Stimulated activated CD8-positive, alpha-beta memory T cell treated with anti-CD3 and anti-CD28 coated beads, Interleukin-2, amount 100 ng/mL, for 48 hours (primary cell): ENCODE data around the gene INF2.
A peak's percentile ranks its signal among the peaks of the same experiment; 100 is the strongest.
"Not testable (repeated sequence)": the region's sequence is repeated elsewhere in the genome, so short reads cannot be mapped to it uniquely, and the experiment has no call there.

Experiments
- DNase-seq, 2 donors: peaks; one replicate each; pipeline ENCODE4 v3.0.0-alpha.2; 2020; ENCODE audit warnings: low read depth in 2 of 2

The INF2 gene

DNA sequence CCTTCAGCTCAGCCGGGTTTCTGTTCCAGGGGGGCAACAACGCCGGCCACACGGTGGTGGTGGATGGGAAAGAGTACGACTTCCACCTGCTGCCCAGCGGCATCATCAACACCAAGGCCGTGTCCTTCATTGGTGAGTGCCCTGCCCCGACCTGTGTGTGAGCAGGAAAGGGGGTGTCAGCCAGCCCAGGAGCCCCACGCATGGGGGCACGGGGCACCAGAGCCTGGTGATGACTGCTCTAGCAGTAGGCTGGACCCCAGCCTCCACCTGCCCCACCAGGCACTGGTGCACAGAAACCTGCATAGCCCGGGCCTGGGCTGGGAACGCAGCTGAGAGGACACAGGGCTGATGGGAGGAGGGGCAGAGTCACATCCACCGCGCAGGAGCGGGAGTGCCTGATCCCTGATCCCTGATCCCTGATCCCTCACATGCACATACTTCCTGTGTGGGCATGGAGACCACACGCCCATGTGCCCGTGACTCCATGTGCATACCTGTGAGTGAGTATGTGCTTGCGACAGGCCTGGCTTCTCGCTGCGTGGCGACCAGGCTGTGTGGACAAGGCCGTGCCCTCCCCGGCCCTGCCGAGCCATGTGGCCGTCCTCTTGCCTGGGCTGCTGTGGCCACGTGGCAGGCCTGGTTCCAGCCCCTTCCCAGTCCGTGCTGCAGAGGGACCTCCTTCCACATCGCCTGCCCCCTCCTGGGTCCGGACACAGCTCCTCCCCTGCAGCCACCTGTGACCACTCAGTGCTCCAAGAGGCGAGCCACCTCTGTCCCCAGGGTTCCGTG is 45.8 kb downstream of the INF2 start:
- no peak for DNase-seq

DNA sequence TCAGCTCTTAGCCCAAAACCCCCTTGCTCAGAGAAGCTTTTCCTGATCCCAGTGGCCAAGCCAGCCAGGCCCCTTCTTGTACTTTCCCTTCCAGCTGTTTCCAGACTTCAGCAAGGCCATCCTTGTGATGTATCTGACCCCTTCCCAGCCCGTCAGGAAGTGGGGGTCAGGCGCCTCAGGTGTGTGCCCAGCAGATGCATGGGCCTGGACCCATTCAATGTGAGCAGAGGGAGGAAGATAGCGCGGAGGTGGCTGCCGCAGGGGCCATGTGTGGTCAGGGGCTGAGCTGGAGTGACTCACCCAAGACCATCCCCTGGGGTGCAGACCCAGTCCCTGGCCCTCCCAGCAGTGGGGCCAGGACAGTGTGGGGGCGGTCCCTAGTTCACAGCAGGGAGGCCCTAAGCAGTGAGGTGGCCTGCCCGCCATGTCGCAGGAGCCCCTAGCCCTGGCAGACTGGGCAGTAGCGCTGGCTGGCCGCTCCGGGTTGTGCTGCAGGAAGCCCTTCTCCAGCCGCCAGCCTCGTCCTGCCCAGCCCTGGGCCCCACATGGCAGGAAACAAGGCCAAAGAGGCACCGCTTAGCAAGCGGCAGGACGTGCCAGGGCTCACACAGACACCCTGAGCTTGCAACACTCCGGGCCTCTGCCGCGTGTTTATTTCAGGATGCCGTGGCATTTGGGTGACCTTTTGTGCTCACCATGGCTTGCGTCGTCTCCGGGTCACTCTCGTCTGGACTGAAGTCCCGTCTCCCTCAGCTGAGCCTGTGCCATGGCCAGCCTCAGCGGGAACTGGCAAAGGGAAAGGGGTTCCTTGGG is 46.6 kb downstream of the INF2 start:
- DNase-seq = no peak

DNA sequence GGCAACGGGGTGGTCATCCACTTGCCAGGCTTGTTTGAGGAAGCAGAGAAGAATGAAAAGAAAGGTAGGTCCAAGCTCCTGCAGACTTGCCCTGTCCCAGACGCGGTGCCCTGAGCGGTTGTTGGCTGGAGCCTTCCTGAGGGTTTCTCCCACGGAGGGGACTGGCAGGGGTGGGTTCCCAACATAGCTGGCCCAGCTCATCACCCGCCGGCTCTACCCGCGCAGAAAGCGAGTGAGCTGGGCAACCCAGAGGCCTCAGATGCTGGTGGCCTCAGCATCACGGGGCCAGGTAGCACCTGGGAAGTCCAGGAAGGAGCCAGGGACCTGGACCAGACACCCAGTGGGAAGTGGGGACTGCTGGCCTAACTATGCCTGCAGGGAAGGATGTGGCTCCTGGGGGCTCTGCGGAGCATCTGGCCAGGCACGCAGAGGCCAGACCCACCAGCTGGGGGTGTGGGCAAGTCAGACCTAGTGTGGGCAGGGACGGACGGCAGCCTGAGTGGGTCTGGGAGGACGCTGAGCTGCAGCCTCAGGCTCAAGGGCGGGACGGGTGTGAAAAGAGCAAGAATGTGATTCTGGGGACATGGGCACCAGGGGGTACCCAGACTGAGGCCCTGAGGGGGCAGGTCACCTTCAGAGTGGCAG is 49.1 kb downstream of the INF2 start:
- DNase-seq = no peak

DNA sequence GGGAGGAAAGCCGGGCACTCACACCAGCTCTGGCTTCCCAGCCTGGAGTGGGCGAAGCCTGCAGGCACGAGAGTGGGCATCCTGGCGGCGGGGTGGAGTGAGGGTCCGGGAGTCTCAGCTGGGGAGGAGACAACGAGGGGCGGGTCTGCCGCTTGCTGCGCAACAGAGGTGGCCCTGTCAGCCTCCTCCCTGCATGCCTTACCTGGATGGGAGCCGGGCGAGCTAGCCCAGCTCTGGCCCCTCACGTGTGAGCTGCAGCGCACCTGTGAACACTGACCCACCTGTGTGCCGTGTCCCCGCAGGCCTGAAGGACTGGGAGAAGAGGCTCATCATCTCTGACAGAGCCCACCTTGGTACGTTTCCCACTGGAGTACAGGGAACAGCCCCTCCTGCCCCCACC is 49.6 kb downstream of the INF2 start:
- DNase-seq = no peak

DNA sequence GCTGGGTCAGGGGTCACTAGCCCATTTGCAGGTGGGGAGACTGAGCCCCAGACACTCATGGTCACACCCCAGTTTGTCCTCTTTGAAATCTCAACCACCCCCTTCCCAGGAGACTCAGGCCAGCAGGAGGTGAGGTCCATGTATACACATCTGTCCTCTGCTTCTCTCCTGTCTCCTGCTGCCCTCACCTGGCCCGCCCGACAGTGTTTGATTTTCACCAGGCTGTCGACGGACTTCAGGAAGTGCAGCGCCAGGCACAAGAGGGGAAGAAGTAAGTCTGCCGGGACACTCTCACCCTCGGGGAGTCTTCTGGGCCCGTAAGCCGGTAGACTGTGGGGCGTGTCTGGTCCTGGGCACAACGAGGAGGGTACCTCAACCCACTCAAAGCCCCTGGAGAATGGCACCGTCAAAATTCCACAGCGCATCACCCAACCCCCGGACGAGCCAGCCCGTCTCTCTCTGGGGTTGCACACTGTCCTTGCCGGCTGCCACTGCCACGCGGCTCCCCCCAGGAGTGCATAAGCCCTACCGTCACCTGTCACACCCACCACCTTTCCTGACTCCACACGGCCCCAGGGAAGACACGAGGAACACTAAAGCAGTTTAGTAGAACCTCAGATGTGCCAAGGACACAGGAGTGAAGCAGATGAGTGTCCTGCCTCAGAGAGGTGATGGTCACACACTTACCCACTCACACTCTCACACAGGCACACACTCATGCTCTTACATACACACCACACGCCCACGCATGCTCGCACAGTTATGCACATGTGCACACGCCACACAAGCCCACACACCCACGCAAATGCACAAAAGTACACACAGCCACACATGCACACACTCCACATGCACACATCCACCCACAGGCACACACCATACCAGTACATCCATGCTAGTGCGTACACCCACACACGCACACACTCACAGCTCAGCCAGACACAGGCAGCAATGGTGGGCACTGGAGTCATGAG is 50.4 kb downstream of the INF2 start:
- DNase-seq = no peak

GRCh38 chr14:104741108-104741802 is 51.8 kb downstream of the INF2 start:
- no peak for DNase-seq

GRCh38 chr14:104741803-104742251 is 52.4 kb downstream of the INF2 start:
- no peak for DNase-seq

DNA sequence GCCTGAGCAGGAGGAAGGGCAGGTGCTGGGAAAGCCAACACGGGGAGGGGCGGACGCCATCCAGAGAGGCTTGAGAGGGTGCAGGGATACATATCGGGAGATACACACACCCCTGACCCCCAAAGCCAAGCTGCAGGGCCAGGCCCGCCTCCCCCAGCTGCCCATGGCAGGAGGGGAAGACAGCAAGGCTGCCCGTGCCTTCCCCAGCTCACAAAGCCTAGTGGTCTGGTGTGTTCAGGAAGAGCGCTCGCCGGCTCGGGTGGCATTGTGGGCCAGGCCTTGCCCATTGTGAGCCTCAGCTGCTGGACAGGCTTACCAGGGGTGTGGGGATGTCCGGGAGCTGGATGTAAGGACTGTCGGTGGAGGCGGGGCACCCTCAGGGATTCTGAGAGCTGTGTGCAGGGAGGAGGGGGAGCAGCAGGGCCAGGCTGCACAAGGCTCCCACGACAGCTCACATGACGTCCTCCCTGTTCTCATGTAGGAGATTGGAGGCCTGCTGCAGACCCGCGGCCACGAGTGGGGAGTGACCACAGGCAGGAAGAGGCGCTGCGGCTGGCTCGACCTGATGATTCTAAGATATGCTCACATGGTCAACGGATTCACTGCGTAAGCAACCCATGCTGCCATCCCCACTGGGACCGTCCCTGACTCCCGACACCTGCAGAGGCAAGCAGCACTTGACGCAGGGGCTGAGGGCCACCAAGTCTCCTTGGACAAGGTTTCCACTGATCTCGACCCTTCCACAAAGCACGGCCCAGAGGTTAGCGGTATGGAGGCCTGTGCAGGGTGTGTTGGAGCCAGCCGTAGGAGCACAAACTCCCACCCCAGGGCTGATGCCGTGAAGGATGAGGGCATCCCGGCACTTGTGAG is 53.4 kb downstream of the INF2 start:
- no peak for DNase-seq

DNA sequence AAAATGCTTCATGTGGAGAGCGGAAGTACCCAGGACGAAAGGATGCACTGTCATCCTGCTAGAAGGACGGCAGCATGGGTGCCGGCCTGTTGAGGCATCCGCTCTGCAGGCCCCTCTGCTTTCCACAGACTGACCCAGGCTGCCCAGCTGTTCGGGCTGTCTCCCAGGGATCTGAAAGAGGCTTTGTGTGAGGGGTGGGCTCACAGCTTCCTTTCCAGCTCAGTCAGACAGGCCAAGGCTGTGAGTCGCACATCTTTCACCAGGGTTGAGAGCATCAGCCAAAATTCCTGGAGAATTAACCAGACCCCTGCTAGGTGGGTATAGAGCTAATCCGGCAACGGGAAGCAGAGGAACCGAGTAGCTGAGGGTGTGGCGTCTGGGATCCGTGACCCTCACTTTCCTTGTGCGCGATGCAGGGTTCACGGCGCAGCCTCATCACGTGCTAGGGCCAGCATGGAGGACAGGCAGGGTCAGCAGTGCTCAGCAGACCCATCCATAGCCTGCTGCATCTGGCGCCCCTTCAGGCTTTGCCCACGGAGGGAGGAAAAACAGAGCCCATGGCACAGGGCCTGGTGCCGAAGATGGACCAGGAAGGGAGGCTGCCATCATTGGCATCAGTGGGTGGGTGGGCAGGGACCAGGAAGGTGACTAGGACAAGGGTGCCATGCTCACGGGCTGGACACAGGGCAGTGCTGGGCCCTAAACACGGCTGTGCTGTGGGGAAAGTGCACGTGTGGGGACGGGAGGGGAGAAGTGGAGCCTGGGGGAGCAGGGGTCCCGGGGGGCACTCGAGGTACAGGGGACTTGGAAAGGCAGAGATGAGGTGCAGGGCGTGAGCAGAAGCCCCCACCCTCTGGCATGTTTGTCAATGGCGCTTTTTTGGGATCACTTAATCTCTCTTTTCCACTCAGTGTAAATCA is 54.3 kb downstream of the INF2 start:
- DNase-seq = no peak

DNA sequence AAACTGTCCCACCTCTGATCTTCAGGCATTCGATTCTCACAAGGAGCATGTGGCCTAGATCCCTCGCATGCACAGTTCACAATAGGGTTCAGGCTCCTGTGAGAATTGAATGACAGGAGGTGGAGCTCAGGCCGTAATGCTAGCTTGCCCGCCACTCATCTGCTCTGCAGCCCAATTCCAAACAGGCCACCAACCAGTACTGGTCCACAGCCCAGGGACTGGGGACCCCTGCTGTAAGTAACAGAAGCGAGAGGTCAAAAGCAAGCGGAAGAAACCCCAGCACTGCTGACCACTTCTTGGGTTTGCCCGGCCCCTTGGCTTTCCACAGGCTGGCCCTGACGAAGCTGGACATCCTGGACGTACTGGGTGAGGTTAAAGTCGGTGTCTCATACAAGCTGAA is 55.1 kb downstream of the INF2 start:
- DNase-seq = no peak

DNA sequence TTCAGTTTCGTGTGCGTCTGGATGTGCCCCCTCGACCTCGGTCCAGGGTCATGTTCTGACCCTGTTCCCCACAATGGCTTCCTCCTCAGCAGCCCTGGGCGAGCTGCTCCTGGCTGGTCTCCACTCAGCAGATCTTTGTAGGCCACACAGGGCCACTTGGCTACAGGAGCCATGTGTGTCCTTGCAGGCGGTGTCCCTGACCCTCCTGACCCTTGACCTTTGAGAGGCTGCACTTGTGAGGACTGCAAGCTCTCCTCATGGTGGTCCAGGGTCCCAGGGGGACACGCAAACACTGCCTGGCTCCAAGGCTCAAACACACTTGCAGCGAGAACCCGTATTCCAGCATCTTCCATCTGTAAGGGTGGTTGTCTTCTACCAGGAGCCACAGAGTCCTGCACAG is 56.0 kb downstream of the INF2 start:
- DNase-seq = no peak

- peak; percentile 32 to 36 for DNase-seq
Measured at GRCh38 chr14:104746071-104746545, 56.7 kb downstream of the INF2 start.

GRCh38 chr14:104746934-104747481 is 57.6 kb downstream of the INF2 start:
- DNase-seq = no peak

GRCh38 chr14:104747876-104748275 is 58.5 kb downstream of the INF2 start:
- DNase-seq = no peak

GRCh38 chr14:104749111-104749649 is 59.8 kb downstream of the INF2 start:
- DNase-seq = no peak

GRCh38 chr14:104750056-104750752 is 60.8 kb downstream of the INF2 start:
- DNase-seq = no peak

GRCh38 chr14:104750753-104751057 is 61.3 kb downstream of the INF2 start:
- not testable (repeated sequence) for DNase-seq
